Panc1 (cell line): ENCODE data around the gene ABCF3. TPM values are rescaled to one million over a fixed set of nuclear protein-coding genes. Genes with fewer than 3 reads are reported as not detected.

Source experiments
- ATAC-seq: fragments of 200-7000 bp; cut with Tn5 transposase; 2 replicates; pipeline ENCODE4 v1.9.1; 2020; ENCODE audit warnings: mild to moderate bottlenecking, moderate library complexity
- BruUV-seq: library from RNA; stranded (reverse); fragments of 400-500 nt; replicated peaks from 2 replicates; lab custom pipeline; 2021; lab: Mats Ljungman, UMichigan
- CTCF ChIA-PET: fragments of 300-600 bp; sonication (Branson Sonifier 250); formaldehyde crosslinking; loops from one replicate; lab custom pipeline; 2022; ENCODE audit warnings: antibody characterized with exemption; lab: Charles Lee
- POLR2A ChIA-PET: fragments of 300-600 bp; sonication (Branson Sonifier 250); formaldehyde crosslinking; loops from one replicate; lab custom pipeline; 2022; ENCODE audit warnings: antibody characterized with exemption; lab: Charles Lee
- DNase-seq: peaks from one replicate; pipeline ENCODE4 v3.0.0-alpha.2; 2010; ENCODE audit warnings: low read depth, low spot score
- H3K27ac ChIP-seq: 2 replicates; pipeline ENCODE4 v1.5.1; 2011; ENCODE audit warnings: mild to moderate bottlenecking, low read length, inconsistent platforms
- H3K27me3 ChIP-seq: fragments of 200-500 bp; sonication (Bioruptor generic); 2 replicates; pipeline ENCODE4 v1.6.0; 2014; ENCODE audit warnings: low read length, inconsistent platforms; ENCODE audit not compliant: control insufficient read depth, insufficient read depth
- H3K36me3 ChIP-seq: fragments of 200-500 bp; sonication (Bioruptor generic); 2 replicates; pipeline ENCODE4 v1.5.1; 2014; ENCODE audit warnings: inconsistent platforms, mild to moderate bottlenecking, low read length, moderate library complexity; ENCODE audit not compliant: control insufficient read depth, insufficient read depth
- H3K4me1 ChIP-seq: 2 replicates; pipeline ENCODE4 v1.5.1; 2011; ENCODE audit warnings: inconsistent platforms, mild to moderate bottlenecking, low read length, moderate library complexity; ENCODE audit not compliant: control insufficient read depth, insufficient read depth
- H3K4me3 ChIP-seq, 2 experiments: 2 replicates each; pipeline ENCODE4 v1.5.1; 2011 to 2012; ENCODE audit warnings: low read depth in 2 of 2, low read length in 2 of 2, mild to moderate bottlenecking in 2 of 2, inconsistent platforms in 1 of 2, moderate library complexity in 1 of 2
- H3K9me3 ChIP-seq: fragments of 200-500 bp; sonication (Bioruptor generic); 2 replicates; pipeline ENCODE4 v1.5.1; 2014; ENCODE audit warnings: low read depth, mild to moderate bottlenecking, inconsistent platforms, low read length, moderate library complexity; ENCODE audit not compliant: control insufficient read depth, insufficient read depth
- POLR2AphosphoS5 ChIP-seq: IDR thresholded peaks from 2 replicates; pipeline ENCODE4 v1.6.1; 2012; ENCODE audit warnings: mild to moderate bottlenecking, low read depth, low read length, moderate library complexity
- SIN3A ChIP-seq: IDR thresholded peaks from 2 replicates; pipeline ENCODE4 v1.6.1; 2012; ENCODE audit warnings: low read depth, mild to moderate bottlenecking, low read length, moderate library complexity, borderline replicate concordance; ENCODE audit not compliant: insufficient read depth
- TCF7L2 ChIP-seq: IDR thresholded peaks from 2 replicates; pipeline ENCODE4 v1.6.1; 2011; ENCODE audit warnings: mild to moderate bottlenecking, low read depth, low read length, inconsistent platforms
- in situ Hi-C: cut with HindIII; loops from 2 replicates; pipeline ENCODE4 v1.10.0; 2016; ENCODE audit warnings: low sequenced_read_pairs, low pct_unique_long_range_greater_than_20kb
- intact Hi-C: fragments of 100-400 bp; cut with micrococcal nuclease; formaldehyde crosslinking; loops from one replicate; pipeline ENCODE4 v1.10.0; 2022; ENCODE audit not compliant: unreplicated experiment
- total RNA-seq: library from RNA; stranded (reverse); gene quantifications from one replicate; pipeline ENCODE4 v1.2.1, GENCODE V29; 2021; ENCODE audit not compliant: unreplicated experiment
- TF ChIP-seq, protein P1 (sequence below): fragments of 450-650 bp; IDR thresholded peaks from 2 replicates; pipeline ENCODE4 v1.5.1; 2017; ENCODE audit warnings: mild to moderate bottlenecking
- TF ChIP-seq, protein P2 (sequence below), 2 experiments: IDR thresholded peaks; 2 replicates each; pipeline ENCODE4 v1.6.1; 2011 to 2012; ENCODE audit warnings: low read depth in 2 of 2, control low read depth in 1 of 2, low read length in 1 of 2, mild to moderate bottlenecking in 1 of 2, moderate library complexity in 1 of 2; ENCODE audit not compliant: insufficient read depth in 1 of 2

ABCF3 gene
- total RNA-seq, 1 experiment from 2014 or later, result 101 TPM

DNA sequence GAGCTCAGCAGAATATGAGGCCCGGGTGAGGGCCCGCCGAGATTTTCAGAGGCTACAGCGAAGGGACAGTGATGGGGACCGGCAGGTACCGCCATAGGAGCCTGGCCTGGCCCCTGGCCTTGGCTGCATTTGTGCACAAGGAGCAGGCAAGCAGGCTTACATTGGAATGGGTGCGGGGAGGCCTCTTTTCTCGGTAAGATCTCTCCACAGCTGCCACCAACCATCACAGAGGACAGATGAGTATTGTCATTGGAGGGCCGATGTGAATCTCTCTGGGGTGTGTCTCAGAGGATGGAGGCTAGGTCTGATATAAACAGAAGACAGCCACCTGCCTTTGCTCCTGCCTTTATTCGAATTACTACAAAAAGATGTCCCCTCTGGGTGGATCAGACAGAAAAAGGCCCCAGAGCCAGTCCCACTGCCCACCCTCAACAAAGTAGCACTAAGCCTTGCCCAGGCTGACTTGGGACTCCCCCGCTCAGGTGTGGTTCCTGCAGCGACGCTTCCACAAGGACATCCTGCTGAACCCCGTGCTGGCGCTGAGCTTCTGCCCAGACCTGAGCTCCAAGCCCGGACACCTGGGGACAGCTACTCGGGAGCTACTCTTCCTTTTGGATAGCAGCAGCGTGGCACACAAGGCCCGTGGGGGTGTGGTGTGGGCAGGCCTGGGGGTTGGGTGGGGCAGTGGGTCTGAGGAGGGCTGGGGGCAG is 48.8 kb downstream of the ABCF3 start:
- ChIA-PET CTCF (no interaction called here), POLR2A (no interaction called here)
- H3K9me3 ChIP-seq, result no peaks in the 10 kb centered on the region
- no peak for DNase-seq
- H3K36me3 ChIP-seq, result peaks cover under 1% of the 10 kb centered on the region; the same call in 1 of the 2 replicates
- no TSS peak for BruUV-seq
- intact Hi-C loops (no loop called here), in situ Hi-C loops (no loop called here)
- no peaks in the 10 kb centered on the region; the same call in 1 of the 2 replicates for H3K4me1 ChIP-seq
- no peak overlapping the region for H3K4me3 ChIP-seq
- no peak for TF ChIP-seq SIN3A
- H3K27me3 ChIP-seq, result peaks cover 7% of the 10 kb centered on the region; the same call in 1 of the 2 replicates
- H3K27ac ChIP-seq, result no peak overlapping the region
- no peak for ATAC-seq

DNA sequence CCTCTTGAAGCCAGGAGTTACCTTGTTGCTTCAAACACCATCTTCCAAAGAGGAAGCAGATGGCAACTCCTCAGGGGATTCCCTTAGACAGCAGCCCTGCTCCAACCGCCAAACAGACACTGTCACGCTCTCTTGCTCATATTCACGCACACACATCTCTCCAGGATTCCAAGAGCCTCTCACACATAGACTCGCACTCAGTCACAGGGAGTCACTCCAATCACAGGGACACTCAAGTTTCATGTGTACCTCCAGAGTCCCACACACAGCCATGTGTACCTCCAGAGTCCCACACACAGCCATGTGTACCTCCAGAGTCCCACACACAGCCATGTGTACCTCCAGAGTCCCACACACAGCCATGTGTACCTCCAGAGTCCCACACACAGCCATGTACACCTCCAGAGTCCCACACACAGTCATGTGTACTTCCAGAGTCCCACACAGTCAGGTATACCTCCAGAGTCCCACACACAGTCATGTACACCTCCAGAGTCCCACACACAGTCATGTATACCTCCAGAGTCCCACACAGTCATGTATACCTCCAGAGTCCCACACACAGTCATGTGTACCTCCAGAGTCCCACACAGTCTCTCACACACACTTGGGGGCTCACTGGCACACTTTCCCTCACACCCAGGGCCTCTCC is 49.5 kb downstream of the ABCF3 start:
- H3K4me3 ChIP-seq, result no peak overlapping the region
- no TSS peak for BruUV-seq
- CTCF ChIA-PET, result no interaction called here

More for the DNA sequence above, 49.5 kb downstream of the ABCF3 start:
- DNase-seq (no peak), ATAC-seq (no peak)
- H3K27me3 ChIP-seq, result peaks cover 7% of the 10 kb centered on the region; the same call in 1 of the 2 replicates
- H3K36me3 ChIP-seq, result no peaks in the 10 kb centered on the region
- TF ChIP-seq SIN3A, result no peak
- TF ChIP-seq, protein P1, sequence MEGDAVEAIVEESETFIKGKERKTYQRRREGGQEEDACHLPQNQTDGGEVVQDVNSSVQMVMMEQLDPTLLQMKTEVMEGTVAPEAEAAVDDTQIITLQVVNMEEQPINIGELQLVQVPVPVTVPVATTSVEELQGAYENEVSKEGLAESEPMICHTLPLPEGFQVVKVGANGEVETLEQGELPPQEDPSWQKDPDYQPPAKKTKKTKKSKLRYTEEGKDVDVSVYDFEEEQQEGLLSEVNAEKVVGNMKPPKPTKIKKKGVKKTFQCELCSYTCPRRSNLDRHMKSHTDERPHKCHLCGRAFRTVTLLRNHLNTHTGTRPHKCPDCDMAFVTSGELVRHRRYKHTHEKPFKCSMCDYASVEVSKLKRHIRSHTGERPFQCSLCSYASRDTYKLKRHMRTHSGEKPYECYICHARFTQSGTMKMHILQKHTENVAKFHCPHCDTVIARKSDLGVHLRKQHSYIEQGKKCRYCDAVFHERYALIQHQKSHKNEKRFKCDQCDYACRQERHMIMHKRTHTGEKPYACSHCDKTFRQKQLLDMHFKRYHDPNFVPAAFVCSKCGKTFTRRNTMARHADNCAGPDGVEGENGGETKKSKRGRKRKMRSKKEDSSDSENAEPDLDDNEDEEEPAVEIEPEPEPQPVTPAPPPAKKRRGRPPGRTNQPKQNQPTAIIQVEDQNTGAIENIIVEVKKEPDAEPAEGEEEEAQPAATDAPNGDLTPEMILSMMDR, result no peak
- TF ChIP-seq, protein P2, sequence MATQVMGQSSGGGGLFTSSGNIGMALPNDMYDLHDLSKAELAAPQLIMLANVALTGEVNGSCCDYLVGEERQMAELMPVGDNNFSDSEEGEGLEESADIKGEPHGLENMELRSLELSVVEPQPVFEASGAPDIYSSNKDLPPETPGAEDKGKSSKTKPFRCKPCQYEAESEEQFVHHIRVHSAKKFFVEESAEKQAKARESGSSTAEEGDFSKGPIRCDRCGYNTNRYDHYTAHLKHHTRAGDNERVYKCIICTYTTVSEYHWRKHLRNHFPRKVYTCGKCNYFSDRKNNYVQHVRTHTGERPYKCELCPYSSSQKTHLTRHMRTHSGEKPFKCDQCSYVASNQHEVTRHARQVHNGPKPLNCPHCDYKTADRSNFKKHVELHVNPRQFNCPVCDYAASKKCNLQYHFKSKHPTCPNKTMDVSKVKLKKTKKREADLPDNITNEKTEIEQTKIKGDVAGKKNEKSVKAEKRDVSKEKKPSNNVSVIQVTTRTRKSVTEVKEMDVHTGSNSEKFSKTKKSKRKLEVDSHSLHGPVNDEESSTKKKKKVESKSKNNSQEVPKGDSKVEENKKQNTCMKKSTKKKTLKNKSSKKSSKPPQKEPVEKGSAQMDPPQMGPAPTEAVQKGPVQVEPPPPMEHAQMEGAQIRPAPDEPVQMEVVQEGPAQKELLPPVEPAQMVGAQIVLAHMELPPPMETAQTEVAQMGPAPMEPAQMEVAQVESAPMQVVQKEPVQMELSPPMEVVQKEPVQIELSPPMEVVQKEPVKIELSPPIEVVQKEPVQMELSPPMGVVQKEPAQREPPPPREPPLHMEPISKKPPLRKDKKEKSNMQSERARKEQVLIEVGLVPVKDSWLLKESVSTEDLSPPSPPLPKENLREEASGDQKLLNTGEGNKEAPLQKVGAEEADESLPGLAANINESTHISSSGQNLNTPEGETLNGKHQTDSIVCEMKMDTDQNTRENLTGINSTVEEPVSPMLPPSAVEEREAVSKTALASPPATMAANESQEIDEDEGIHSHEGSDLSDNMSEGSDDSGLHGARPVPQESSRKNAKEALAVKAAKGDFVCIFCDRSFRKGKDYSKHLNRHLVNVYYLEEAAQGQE (IDR thresholded peaks at IDR 0.05; ENCODE audit: insufficient read depth in 1 of 2, low read depth in 2 of 2, low read length in 1 of 2), result no peak
- no peak for TF ChIP-seq POLR2AphosphoS5
- no peak for TF ChIP-seq TCF7L2
- intact Hi-C loops (no loop called here), in situ Hi-C loops (no loop called here)
- POLR2A ChIA-PET, result no interaction called here
- no peak overlapping the region for H3K27ac ChIP-seq
- H3K9me3 ChIP-seq, result no peaks in the 10 kb centered on the region
- no peaks in the 10 kb centered on the region; the same call in 1 of the 2 replicates for H3K4me1 ChIP-seq
